PC-9 (cell line): Measurements from ENCODE around the gene TEX48. TPM values are rescaled to one million over a fixed set of nuclear protein-coding genes. Genes with fewer than 3 reads are reported as not detected.

Source experiments
- BruUV-seq: library from RNA; stranded (reverse); fragments of 400-500 nt; replicated peaks from 2 replicates; lab custom pipeline; 2021; lab: Mats Ljungman, UMichigan
- CTCF ChIA-PET: fragments of 300-600 bp; sonication (Branson Sonifier 250); formaldehyde crosslinking; loops from one replicate; lab custom pipeline; 2022; ENCODE audit warnings: antibody characterized with exemption; lab: Charles Lee
- POLR2A ChIA-PET: fragments of 300-600 bp; sonication (Branson Sonifier 250); formaldehyde crosslinking; loops from one replicate; lab custom pipeline; 2022; ENCODE audit warnings: antibody characterized with exemption; ENCODE audit not compliant: unreplicated experiment; lab: Charles Lee
- DNase-seq, 2 experiments: peaks; one replicate each; pipeline versions ENCODE4 v3.0.0 to v3.0.0-alpha.2; 2015 to 2022; ENCODE audit warnings: mixed read lengths in 1 of 2
- H2AFZ ChIP-seq: fragments of 200-600 bp; sonication (generic); 2 replicates; pipeline ENCODE4 v1.8.1; 2017; ENCODE audit warnings: antibody characterized with exemption
- H3F3A ChIP-seq: fragments of 200-600 bp; sonication (generic); 2 replicates; pipeline ENCODE4 v1.8.1; 2017; ENCODE audit warnings: antibody characterized with exemption, mild to moderate bottlenecking, low read depth; ENCODE audit not compliant: insufficient read depth
- H3K27ac ChIP-seq: fragments of 200-600 bp; sonication (generic); 2 replicates; pipeline ENCODE4 v1.6.1; 2016; ENCODE audit warnings: mixed run types
- H3K27me3 ChIP-seq: fragments of 200-600 bp; sonication (generic); 2 replicates; pipeline ENCODE4 v1.6.1; 2016; ENCODE audit warnings: low read depth, mixed run types; ENCODE audit not compliant: insufficient read depth
- H3K36me3 ChIP-seq: fragments of 200-600 bp; sonication (generic); 2 replicates; pipeline ENCODE4 v1.6.1; 2016; ENCODE audit warnings: low read depth, mixed run types
- H3K4me1 ChIP-seq: fragments of 200-600 bp; sonication (generic); replicated peaks from 2 replicates; pipeline ENCODE4 v1.6.1; 2016; ENCODE audit warnings: mixed run types; ENCODE audit not compliant: insufficient read depth
- H3K4me2 ChIP-seq: fragments of 200-600 bp; sonication (generic); 2 replicates; pipeline ENCODE4 v1.6.1; 2017; ENCODE audit warnings: mixed run types
- H3K4me3 ChIP-seq: fragments of 200-600 bp; sonication (generic); 2 replicates; pipeline ENCODE4 v1.6.1; 2016; ENCODE audit warnings: mixed run types
- H3K79me2 ChIP-seq: fragments of 200-600 bp; sonication (generic); 2 replicates; pipeline ENCODE4 v1.6.1; 2017; ENCODE audit warnings: low read depth, mixed run types
- H3K9me2 ChIP-seq: fragments of 200-600 bp; sonication (generic); 2 replicates; pipeline ENCODE4 v1.8.1; 2017; ENCODE audit warnings: mild to moderate bottlenecking; ENCODE audit not compliant: insufficient read depth
- H3K9me3 ChIP-seq: fragments of 200-600 bp; sonication (generic); 2 replicates; pipeline ENCODE4 v1.8.1; 2016; ENCODE audit warnings: low read depth; ENCODE audit not compliant: insufficient read depth
- H4K20me1 ChIP-seq: fragments of 200-600 bp; sonication (generic); 2 replicates; pipeline ENCODE4 v1.8.1; 2017; ENCODE audit not compliant: insufficient read depth
- CTCF ChIP-seq: fragments of 200-600 bp; sonication (generic); conservative IDR thresholded peaks from 2 replicates; pipeline ENCODE4 v1.6.1; 2017; ENCODE audit warnings: mixed run types, antibody characterized with exemption, mild to moderate bottlenecking, moderate library complexity
- EZH2 ChIP-seq: fragments of 200-600 bp; sonication (generic); IDR thresholded peaks from 2 replicates; pipeline ENCODE4 v1.8.0; 2017; ENCODE audit warnings: antibody characterized with exemption, low read depth
- intact Hi-C: fragments of 100-400 bp; cut with micrococcal nuclease; formaldehyde crosslinking; loops from one replicate; pipeline ENCODE4 v1.10.0; 2022; ENCODE audit not compliant: unreplicated experiment
- total RNA-seq: library from RNA; stranded (reverse); gene quantifications from 2 replicates; pipeline ENCODE4 v1.2.3, GENCODE V29; 2021

The TEX48 gene
- total RNA-seq, 1 experiment from 2014 or later = not detected

GRCh38 chr9:114666401-114666800, 15.6 kb downstream of the TEX48 start:
- Histone ChIP-seq H3K27me3 (no peaks in the 10 kb centered on the region), H3K9me3 (no peaks in the 10 kb centered on the region), H2AFZ (no peak overlapping the region), H3K4me3 (no peak overlapping the region), H4K20me1 (no peaks in the 10 kb centered on the region), H3K79me2 (no peaks in the 10 kb centered on the region), H3K4me1 (no peaks in the 10 kb centered on the region), H3K27ac (no peak overlapping the region), H3K4me2 (no peak overlapping the region), H3K9me2 (no peaks in the 10 kb centered on the region), H3F3A (no peaks in the 10 kb centered on the region), H3K36me3 (no peaks in the 10 kb centered on the region)
- no peak for TF ChIP-seq EZH2
- no peak for TF ChIP-seq CTCF
- ChIA-PET POLR2A (no interaction called here), CTCF (no interaction called here)
- BruUV-seq = no TSS peak
- intact Hi-C loops = loop anchor here (10.0 kb wide), 1 partner anchor 1998 kb away; no protein-coding TSS in a partner anchor
- DNase-seq = no peak

DNA sequence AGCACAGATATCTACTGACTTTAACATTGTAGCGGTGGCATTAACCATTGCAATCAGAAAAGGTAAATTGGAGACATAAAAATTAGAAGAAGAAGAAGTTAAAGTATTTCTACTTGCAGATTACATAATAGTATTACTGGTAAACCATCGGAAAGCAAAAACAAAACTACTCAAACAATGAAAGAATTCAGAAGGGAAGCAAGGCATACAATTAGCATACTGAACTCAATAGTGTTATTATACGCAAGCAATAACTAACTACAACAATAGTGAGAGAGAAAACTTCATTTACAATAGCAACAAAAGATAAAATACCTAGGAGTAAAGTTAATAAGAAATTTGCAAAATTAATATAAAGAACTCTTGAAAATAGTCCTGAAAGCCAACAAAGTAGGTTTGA, 17.8 kb downstream of the TEX48 start:
- DNase-seq = no peak
- Histone ChIP-seq H3K79me2 (no peaks in the 10 kb centered on the region), H3K36me3 (no peaks in the 10 kb centered on the region), H2AFZ (no peak overlapping the region), H3F3A (no peaks in the 10 kb centered on the region), H3K9me2 (no peaks in the 10 kb centered on the region), H3K4me1 (no peaks in the 10 kb centered on the region), H3K9me3 (no peaks in the 10 kb centered on the region), H3K4me2 (no peak overlapping the region), H3K27me3 (no peaks in the 10 kb centered on the region), H4K20me1 (no peaks in the 10 kb centered on the region), H3K4me3 (no peak overlapping the region), H3K27ac (no peak overlapping the region)
- ChIA-PET CTCF (interaction anchor here (1.2 kb wide), 1 partner anchor 350 kb away, joined by 3 read pairs; no protein-coding TSS in a partner anchor), POLR2A (no interaction called here)
- intact Hi-C loops = loop anchor here (10.0 kb wide), 1 partner anchor 2001 kb away; no protein-coding TSS in a partner anchor
- BruUV-seq = no TSS peak
- TF ChIP-seq EZH2 = no peak
- no peak for TF ChIP-seq CTCF

GRCh38 chr9:114662081-114662989, 19.7 kb downstream of the TEX48 start:
- Histone ChIP-seq H3K27ac (no peak overlapping the region), H3K4me2 (no peak overlapping the region), H3K27me3 (no peaks in the 10 kb centered on the region), H3K4me1 (no peaks in the 10 kb centered on the region), H3K36me3 (no peaks in the 10 kb centered on the region), H3K9me3 (no peaks in the 10 kb centered on the region), H3K79me2 (no peaks in the 10 kb centered on the region), H2AFZ (no peak overlapping the region), H3K9me2 (no peaks in the 10 kb centered on the region), H3F3A (no peaks in the 10 kb centered on the region), H3K4me3 (no peak overlapping the region), H4K20me1 (no peaks in the 10 kb centered on the region)
- CTCF ChIA-PET = interaction anchor here (0.7 to 1.0 kb wide), 2 partner anchors 13 to 352 kb away, joined by 4 to 8 read pairs; no protein-coding TSS in a partner anchor
- BruUV-seq = no TSS peak
- intact Hi-C loops = loop anchor here (1.0 to 10.0 kb wide), 4 partner anchors 76 to 2002 kb away; no protein-coding TSS in a partner anchor
- DNase-seq = peak in 1 of 2 experiments; percentile 58
- POLR2A ChIA-PET = no interaction called here
- TF ChIP-seq CTCF (peak; percentile 96), EZH2 (no peak)
